Upper lobe of left lung (tissue), 4 donors: ENCODE measurements around the gene ADRA1B.

Experiments
- CTCF ChIP-seq, 6 experiments: fragments of 450-650 bp in 4 of 6; fragments of 200-600 bp in 2 of 6; sonication (generic) in 2 of 6; IDR thresholded peaks; one replicate each; pipeline ENCODE4 v1.5.1; 2016 to 2019; ENCODE audit warnings: antibody characterized with exemption in 6 of 6
- POLR2A ChIP-seq, 4 donors: fragments of 450-650 bp; IDR thresholded peaks; one replicate each; pipeline ENCODE4 v1.5.1; 2016 to 2017; ENCODE audit warnings: antibody characterized with exemption in 4 of 4, mild to moderate bottlenecking in 2 of 4

- TF ChIP-seq CTCF (IDR thresholded peaks at IDR 0.05) (no peak), POLR2A (IDR thresholded peaks at IDR 0.05) (no peak)
Observed at GRCh38 chr5:159886296-159886695, 30.0 kb upstream of the ADRA1B start.
